ENCODE results near the gene HS1BP3.

DNA sequence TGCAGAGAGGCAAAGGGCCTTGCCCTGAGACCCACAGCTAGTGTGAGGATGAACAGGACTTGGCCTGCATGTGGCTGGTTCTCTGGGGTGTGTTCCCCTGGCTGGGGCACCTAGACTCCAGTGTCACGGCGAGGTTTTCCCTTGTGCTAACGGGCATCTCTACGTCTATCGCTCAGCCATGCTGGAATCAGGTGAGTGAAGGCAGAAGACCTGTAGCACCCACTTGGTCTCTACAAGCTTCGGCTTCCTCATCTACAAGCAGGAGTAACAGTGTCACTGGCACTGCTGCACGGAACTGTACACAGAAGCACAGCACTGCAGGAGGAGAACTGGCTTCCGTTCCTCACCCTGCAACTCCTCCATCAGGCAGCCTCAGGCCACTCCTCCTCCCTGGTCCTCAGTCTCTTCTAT, 30.6 kb downstream of the HS1BP3 start:
- TF ChIP-seq, protein P1, sequence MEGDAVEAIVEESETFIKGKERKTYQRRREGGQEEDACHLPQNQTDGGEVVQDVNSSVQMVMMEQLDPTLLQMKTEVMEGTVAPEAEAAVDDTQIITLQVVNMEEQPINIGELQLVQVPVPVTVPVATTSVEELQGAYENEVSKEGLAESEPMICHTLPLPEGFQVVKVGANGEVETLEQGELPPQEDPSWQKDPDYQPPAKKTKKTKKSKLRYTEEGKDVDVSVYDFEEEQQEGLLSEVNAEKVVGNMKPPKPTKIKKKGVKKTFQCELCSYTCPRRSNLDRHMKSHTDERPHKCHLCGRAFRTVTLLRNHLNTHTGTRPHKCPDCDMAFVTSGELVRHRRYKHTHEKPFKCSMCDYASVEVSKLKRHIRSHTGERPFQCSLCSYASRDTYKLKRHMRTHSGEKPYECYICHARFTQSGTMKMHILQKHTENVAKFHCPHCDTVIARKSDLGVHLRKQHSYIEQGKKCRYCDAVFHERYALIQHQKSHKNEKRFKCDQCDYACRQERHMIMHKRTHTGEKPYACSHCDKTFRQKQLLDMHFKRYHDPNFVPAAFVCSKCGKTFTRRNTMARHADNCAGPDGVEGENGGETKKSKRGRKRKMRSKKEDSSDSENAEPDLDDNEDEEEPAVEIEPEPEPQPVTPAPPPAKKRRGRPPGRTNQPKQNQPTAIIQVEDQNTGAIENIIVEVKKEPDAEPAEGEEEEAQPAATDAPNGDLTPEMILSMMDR (IDR thresholded peaks at IDR 0.05) = no peak
- no peak for TF ChIP-seq POLR2A (IDR thresholded peaks at IDR 0.05)
